H1 (cell line): ENCODE data around the gene TBC1D7. TPM values are rescaled to one million over a fixed set of nuclear protein-coding genes. Genes with fewer than 3 reads are reported as not detected.

Source experiments
- CREB1 ChIP-seq: IDR thresholded peaks from 2 replicates; pipeline ENCODE4 v1.6.1; 2012; ENCODE audit warnings: inconsistent platforms
- EGR1 ChIP-seq: IDR thresholded peaks from 2 replicates; pipeline ENCODE4 v1.6.1; 2011; ENCODE audit warnings: low read depth, low read length, borderline replicate concordance
- FOSL1 ChIP-seq: IDR thresholded peaks from 2 replicates; pipeline ENCODE4 v1.6.1; 2011; ENCODE audit warnings: mild to moderate bottlenecking, low read depth, low read length, moderate library complexity; ENCODE audit not compliant: insufficient read depth
- HDAC6 ChIP-seq: IDR thresholded peaks from one replicate; pipeline ENCODE4 v1.7.1; 2012; ENCODE audit warnings: low read depth, mild to moderate bottlenecking, inconsistent platforms, low read length, moderate library complexity
- JUN ChIP-seq: IDR thresholded peaks from 2 replicates; pipeline ENCODE4 v1.6.1; 2011; ENCODE audit warnings: low read depth, mild to moderate bottlenecking, improper control_type of control experiment, low read length
- RBBP5 ChIP-seq: IDR thresholded peaks from 2 replicates; pipeline ENCODE4 v1.7.1; 2012; ENCODE audit warnings: low read depth, mild to moderate bottlenecking, inconsistent platforms, low read length, moderate library complexity, borderline replicate concordance
- SIN3A ChIP-seq, 2 experiments: IDR thresholded peaks in 1 of 2; conservative IDR thresholded peaks in 1 of 2; 2 replicates each; pipeline ENCODE4 v1.6.1; 2011 to 2012; ENCODE audit warnings: low read length in 2 of 2, improper control_type of control experiment in 1 of 2, low read depth in 1 of 2, mild to moderate bottlenecking in 1 of 2
- SP1 ChIP-seq: IDR thresholded peaks from 2 replicates; pipeline ENCODE4 v1.6.1; 2011; ENCODE audit warnings: low read depth, low read length
- polyA plus RNA-seq, 7 experiments: library from polyadenylated mRNA; depleted of rRNA in 3 of 7; stranded (reverse) in 5 of 7; unstranded in 2 of 7; fragments of >200 nt in 5 of 7; fragments of 200-250 nt in 2 of 7; gene quantifications; 1 replicate in 5 of 7; 2 replicates in 1 of 7; 4 replicates in 1 of 7; pipeline versions ENCODE4 v1.2.1 to v1.2.3, GENCODE V29; 2011 to 2013; ENCODE audit warnings: missing spikeins in 2 of 7, mixed read lengths in 2 of 7
- total RNA-seq: library from RNA; stranded (reverse); fragmentation: NEBNext Ultra II Directional; extraction: Animal tissue kit (Norgen Biotek cat#: 25700); gene quantifications from 2 replicates; pipeline ENCODE4 v1.2.1, GENCODE V29; 2021

TBC1D7 gene
- total and polyA plus RNA-seq, 2 of the 8 experiments (the other 6 are each of a cell fraction or from before 2014, with no cell fraction given), result 46.1 to 55.2 TPM

- TF ChIP-seq HDAC6 (no peak), JUN (no peak), FOSL1 (no peak), RBBP5 (no peak), CREB1 (no peak), EGR1 (no peak), SP1 (no peak), SIN3A (conservative IDR thresholded peaks at IDR 0.05 in 1 of 2, IDR thresholded peaks at IDR 0.05 in 1 of 2; ENCODE audit: low read depth in 1 of 2, low read length in 2 of 2) (no peak)
Observed at GRCh38 chr6:13348334-13349113, 20.2 kb upstream of the TBC1D7 start (continued).
